Astrocyte of the spinal cord (primary cell): Measurements from ENCODE around the gene SDCCAG8.

Source experiments
- DNase-seq: peaks from one replicate; pipeline ENCODE4 v3.0.0; 2011; ENCODE audit warnings: low read depth, low spot score
- H3K4me3 ChIP-seq: 2 replicates; pipeline ENCODE4 v1.5.1; 2011; ENCODE audit warnings: low read depth, mild to moderate bottlenecking, low read length, moderate library complexity
- CTCF ChIP-seq: IDR thresholded peaks from 2 replicates; pipeline ENCODE4 v1.5.1; 2012; ENCODE audit warnings: low read depth, mild to moderate bottlenecking, low read length, inconsistent platforms
- in situ Hi-C: cut with HindIII; loops from 2 replicates; pipeline ENCODE4 v1.10.0; 2017; ENCODE audit warnings: low sequenced_read_pairs

The SDCCAG8 gene

DNA sequence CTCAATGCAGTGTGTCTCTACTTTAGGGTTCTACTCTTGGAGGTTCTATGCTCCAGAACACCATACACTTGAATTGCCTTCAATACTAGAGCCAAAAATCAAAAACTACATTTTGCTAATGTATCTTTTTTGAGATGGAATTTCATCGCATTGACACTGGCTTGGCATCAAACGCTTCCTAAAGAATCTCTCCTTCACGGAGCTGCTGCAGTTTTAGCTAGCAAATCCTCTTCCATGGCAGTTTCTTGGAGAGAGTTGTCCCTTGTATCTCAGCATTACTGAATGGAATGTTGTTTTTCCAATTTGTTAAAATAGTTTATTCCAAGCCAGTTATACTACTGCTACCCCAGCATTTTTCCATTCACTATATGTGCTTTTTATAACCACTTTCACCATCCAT lies 17.7 kb downstream of the SDCCAG8 start:
- in situ Hi-C loops, result no loop called here
- DNase-seq, result no peak
- no peak overlapping the region for H3K4me3 ChIP-seq
- no peak for TF ChIP-seq CTCF

DNA sequence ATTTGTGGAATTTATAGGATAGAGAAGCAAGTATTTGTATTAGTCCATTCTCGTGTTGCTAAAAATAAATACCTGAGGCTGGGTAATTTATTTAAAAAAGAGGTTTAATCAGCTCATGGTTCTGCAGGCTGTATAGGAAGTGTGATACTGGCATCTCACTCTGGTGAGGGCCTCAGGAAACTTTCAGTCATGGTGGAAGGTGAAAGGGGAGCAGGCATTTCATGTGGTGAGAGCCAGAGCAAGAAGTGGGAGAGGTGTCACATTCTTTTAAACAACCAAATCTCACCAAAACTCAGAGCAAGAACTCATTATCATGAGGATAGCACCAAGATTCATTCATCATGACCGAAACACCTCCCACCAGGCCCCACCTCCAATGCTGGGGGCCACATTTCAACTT lies 18.1 kb downstream of the SDCCAG8 start:
- DNase-seq, result no peak
- in situ Hi-C loops, result no loop called here
- no peak overlapping the region for H3K4me3 ChIP-seq
- TF ChIP-seq CTCF, result no peak

DNA sequence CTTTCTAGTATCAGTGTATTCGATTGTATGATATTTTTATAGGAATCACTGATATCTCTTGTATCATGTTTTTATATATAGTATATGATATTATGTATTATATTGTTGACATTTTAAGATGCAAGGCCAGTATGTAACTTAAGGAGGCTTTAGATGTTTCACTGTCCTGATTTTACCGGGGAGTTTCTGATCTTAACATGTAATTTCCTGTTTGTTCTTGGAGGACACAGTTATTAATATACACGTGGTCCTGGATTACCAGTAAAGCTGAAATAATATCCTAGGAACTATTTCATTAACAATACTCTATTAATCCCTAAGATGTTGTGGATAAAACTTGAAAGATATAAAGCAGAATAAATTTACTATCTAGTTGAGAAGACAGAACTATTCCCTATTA lies 19.5 kb downstream of the SDCCAG8 start:
- in situ Hi-C loops, result no loop called here
- TF ChIP-seq CTCF, result no peak
- no peak overlapping the region for H3K4me3 ChIP-seq
- no peak for DNase-seq

DNA sequence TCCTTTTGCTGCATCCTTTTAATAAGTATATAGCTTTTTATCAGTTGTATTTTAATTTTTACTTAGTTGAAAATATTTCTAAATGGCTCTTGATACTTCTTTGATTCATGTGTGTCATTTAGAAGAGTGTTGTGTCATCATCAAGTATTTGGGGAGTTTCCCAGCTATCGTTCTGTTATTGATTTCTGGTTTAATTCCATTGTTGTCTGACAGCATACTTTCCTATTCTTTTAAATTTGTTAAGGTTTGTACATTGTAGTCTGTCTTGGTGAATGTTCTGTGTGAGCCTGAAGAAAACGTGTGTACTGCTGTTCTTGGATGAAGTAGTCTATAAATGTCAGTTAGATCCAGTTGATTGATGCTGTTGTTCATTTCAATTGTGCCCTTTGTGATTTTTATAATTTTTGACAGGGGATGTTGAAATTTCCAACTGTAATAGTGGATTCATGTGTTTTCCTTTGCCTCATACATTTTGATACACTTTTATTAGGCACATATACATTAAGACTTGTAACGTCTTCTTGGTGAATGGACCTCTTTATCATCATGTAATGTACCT lies 24.8 kb downstream of the SDCCAG8 start:
- in situ Hi-C loops, result no loop called here
- H3K4me3 ChIP-seq, result no peak overlapping the region
- no peak for TF ChIP-seq CTCF
- no peak for DNase-seq

DNA sequence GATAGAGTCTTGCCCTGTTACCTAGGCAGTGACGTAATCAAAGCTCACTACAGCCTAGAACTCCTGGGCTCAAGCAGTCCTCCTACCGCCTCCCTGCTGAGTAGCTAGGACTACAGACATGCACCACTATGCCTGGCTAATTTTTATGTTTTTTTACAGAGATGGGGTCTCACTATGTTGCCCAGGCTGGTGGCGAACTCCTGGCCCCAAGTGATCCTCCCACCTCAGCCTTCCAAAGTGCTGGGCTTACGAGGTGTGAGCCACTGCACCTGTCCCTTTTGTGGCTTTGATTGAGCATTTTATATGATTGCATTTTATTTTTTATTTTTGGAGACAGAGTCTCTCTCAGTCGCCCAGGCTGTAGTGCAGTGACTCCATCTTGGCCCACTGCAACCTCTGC lies 25.8 kb downstream of the SDCCAG8 start:
- in situ Hi-C loops, result no loop called here
- H3K4me3 ChIP-seq, result no peak overlapping the region
- no peak for DNase-seq
- TF ChIP-seq CTCF, result no peak

- DNase-seq, result peak; percentile 72
- H3K4me3 ChIP-seq, result no peak overlapping the region
- in situ Hi-C loops, result no loop called here
- TF ChIP-seq CTCF, result no peak
Measured at GRCh38 chr1:243286409-243287122, 30.7 kb downstream of the SDCCAG8 start.
